Sigmoid colon (tissue), 7 donors: Measurements from ENCODE around the gene ENAH. TPM values are rescaled to one million over a fixed set of nuclear protein-coding genes. Genes with fewer than 3 reads are reported as not detected.
A peak's percentile ranks its signal among the peaks of the same experiment; 100 is the strongest.
"Not testable (repeated sequence)": the region's sequence is repeated elsewhere in the genome, so short reads cannot be mapped to it uniquely, and the experiment has no call there.

ENCODE experiments used
- DNase-seq: peaks from one replicate; pipeline ENCODE4 v3.0.0-alpha.2; 2019
- H3K27ac ChIP-seq, 4 donors: fragments of 200-600 bp; sonication (generic); one replicate each; pipeline ENCODE4 v1.5.1; 2016 to 2019; ENCODE audit warnings: mild to moderate bottlenecking in 1 of 4
- H3K27me3 ChIP-seq, 3 donors: fragments of 200-600 bp; sonication (generic); one replicate each; pipeline ENCODE4 v1.5.1; 2019; ENCODE audit warnings: mild to moderate bottlenecking in 1 of 3
- H3K36me3 ChIP-seq, 4 donors: fragments of 200-600 bp; sonication (generic); one replicate each; pipeline ENCODE4 v1.5.1; 2016 to 2019
- H3K4me1 ChIP-seq, 4 donors: fragments of 200-600 bp; sonication (generic); one replicate each; pipeline ENCODE4 v1.5.1; 2017 to 2019
- H3K4me3 ChIP-seq, 4 donors: fragments of 200-600 bp; sonication (generic); one replicate each; pipeline ENCODE4 v1.5.1; 2017 to 2019; ENCODE audit warnings: mild to moderate bottlenecking in 2 of 4, moderate library complexity in 1 of 4
- H3K9me3 ChIP-seq, 4 donors: fragments of 200-600 bp in 3 of 4; sonication (generic) in 3 of 4; one replicate each; pipeline versions ENCODE4 v1.5.1 to v1.6.1; 2013 to 2019
- CTCF ChIP-seq, 4 experiments: fragments of 450-650 bp in 3 of 4; fragments of 200-600 bp in 1 of 4; IDR thresholded peaks; one replicate each; pipeline ENCODE4 v1.5.1; 2016 to 2019; ENCODE audit warnings: antibody characterized with exemption in 4 of 4, mild to moderate bottlenecking in 3 of 4, moderate library complexity in 2 of 4
- EP300 ChIP-seq, 4 donors: sonication (generic); formaldehyde crosslinking; IDR thresholded peaks; one replicate each; pipeline ENCODE4 v1.6.1; 2017; ENCODE audit warnings: antibody characterized with exemption in 4 of 4
- POLR2A ChIP-seq, 2 donors: fragments of 450-650 bp; IDR thresholded peaks; one replicate each; pipeline ENCODE4 v1.6.1; 2016; ENCODE audit warnings: antibody characterized with exemption in 2 of 2, mild to moderate bottlenecking in 2 of 2, moderate library complexity in 2 of 2
- POLR2AphosphoS5 ChIP-seq, 4 donors: sonication (generic); formaldehyde crosslinking; IDR thresholded peaks; one replicate each; pipeline ENCODE4 v1.6.1; 2017; ENCODE audit warnings: antibody characterized with exemption in 4 of 4
- WGBS, 2 donors: extraction: QIAGEN DNeasy Blood & Tissue Kit; methylation state at CpG; one replicate each; pipeline ENCODE4 v1.1.7; 2013; 5-methylcytosine and 5-hydroxymethylcytosine counted together
- intact Hi-C: fragments of 100-400 bp; cut with DNase I; formaldehyde crosslinking; loops from one replicate; pipeline ENCODE4 v1.15.1; 2023
- polyA plus RNA-seq, 3 donors: library from polyadenylated mRNA; stranded (reverse); fragments of 200-250 nt; gene quantifications; one replicate each; pipeline ENCODE4 v1.2.3, GENCODE V29; 2013
- total RNA-seq, 4 donors: library from RNA; depleted of rRNA; stranded (reverse); fragments of >200 nt; gene quantifications; one replicate each; pipeline ENCODE4 v1.1.0, GENCODE V29; 2016
- donor health status: healthy with polysubstance abuse.
- donor health status: Bipolar disorder and iron deficiency.
- donor health status: healthy.

ENAH gene
- total and polyA plus RNA-seq, 7 donors = 9.6 to 197 (median 92.2) TPM

- Histone ChIP-seq H3K27ac (no peak overlapping the region), H3K9me3 (no peaks in the 10 kb centered on the region), H3K36me3 (no peaks in the 10 kb centered on the region), H3K4me3 (no peak overlapping the region), H3K4me1 (peaks cover 0 to 21% (median 8%) of the 10 kb centered on the region in 4 donors), H3K27me3 (no peaks in the 10 kb centered on the region)
- 68 to 72% methylated on average over 4 of the region's 4 CpGs for WGBS, 2 donors
- DNase-seq = peak; percentile 28
- intact Hi-C loops = no loop called here
- TF ChIP-seq POLR2AphosphoS5 (IDR thresholded peaks at IDR 0.05) = no peak
- TF ChIP-seq EP300 (IDR thresholded peaks at IDR 0.05) = no peak
- no peak for TF ChIP-seq CTCF (IDR thresholded peaks at IDR 0.05)
Observed at GRCh38 chr1:225697428-225697827, 44.5 kb upstream of the ENAH start.

GRCh38 chr1:225695578-225696337, 42.8 kb upstream of the ENAH start:
- no peak for TF ChIP-seq POLR2AphosphoS5 (IDR thresholded peaks at IDR 0.05)
- TF ChIP-seq CTCF (IDR thresholded peaks at IDR 0.05) = no peak
- TF ChIP-seq POLR2A (IDR thresholded peaks at IDR 0.05) = no peak
- no peak overlapping the region for H3K27ac ChIP-seq
- H3K9me3 ChIP-seq = no peaks in the 10 kb centered on the region
- H3K36me3 ChIP-seq = no peaks in the 10 kb centered on the region
- peaks cover 0 to 21% (median 8%) of the 10 kb centered on the region in 4 donors for H3K4me1 ChIP-seq
- no peaks in the 10 kb centered on the region for H3K27me3 ChIP-seq
- no peak overlapping the region for H3K4me3 ChIP-seq
- WGBS, 2 donors = 74% methylated on average over 6 of the region's 6 CpGs
- intact Hi-C loops = no loop called here
- no peak for DNase-seq

- 16 to 52% methylated on average over 2 of the region's 2 CpGs for WGBS, 2 donors
- intact Hi-C loops = loop anchor here (5.0 kb wide), 1 partner anchor 43 kb away; no protein-coding TSS in a partner anchor
- Histone ChIP-seq H3K4me1 (peaks cover 0 to 8% (median 3%) of the 10 kb centered on the region in 4 donors), H3K27me3 (no peaks in the 10 kb centered on the region), H3K4me3 (no peak overlapping the region), H3K27ac (no peak overlapping the region), H3K36me3 (no peaks in the 10 kb centered on the region), H3K9me3 (no peaks in the 10 kb centered on the region)
- DNase-seq = no peak
- TF ChIP-seq POLR2AphosphoS5 (IDR thresholded peaks at IDR 0.05) = peak in 1 of 4 donors; percentile 45
- no peak for TF ChIP-seq EP300 (IDR thresholded peaks at IDR 0.05)
Observed at GRCh38 chr1:225694151-225694603, 41.3 kb upstream of the ENAH start.

- intact Hi-C loops = loop anchor here (5.0 kb wide), 1 partner anchor 44 kb away; no protein-coding TSS in a partner anchor
Observed at GRCh38 chr1:225693697-225694096, 40.8 kb upstream of the ENAH start.

GRCh38 chr1:225693085-225693696, 40.3 kb upstream of the ENAH start:
- Histone ChIP-seq H3K4me1 (peaks cover 0 to 7% (median 2%) of the 10 kb centered on the region in 4 donors), H3K9me3 (no peaks in the 10 kb centered on the region), H3K27me3 (no peaks in the 10 kb centered on the region), H3K36me3 (no peaks in the 10 kb centered on the region), H3K27ac (no peak overlapping the region), H3K4me3 (no peak overlapping the region)
- TF ChIP-seq EP300 (IDR thresholded peaks at IDR 0.05) = no peak
- no peak for TF ChIP-seq POLR2A (IDR thresholded peaks at IDR 0.05)
- no peak for TF ChIP-seq POLR2AphosphoS5 (IDR thresholded peaks at IDR 0.05)
- TF ChIP-seq CTCF (IDR thresholded peaks at IDR 0.05) = no peak
- 89 to 90% methylated on average over 6 of the region's 6 CpGs for WGBS, 2 donors
- intact Hi-C loops = loop anchor here (5.0 kb wide), 1 partner anchor 44 kb away; no protein-coding TSS in a partner anchor
- DNase-seq = no peak

More at GRCh38 chr1:225693697-225694096, 40.8 kb upstream of the ENAH start:
- not testable (repeated sequence) for H3K27me3 ChIP-seq, H3K9me3 ChIP-seq, H3K27ac ChIP-seq, DNase-seq, H3K36me3 ChIP-seq, H3K4me3 ChIP-seq, H3K4me1 ChIP-seq
- WGBS, 2 donors = 86 to 94% methylated on average over 6 of the region's 6 CpGs
